ENCODE measurements around the gene LMF2. TPM values are rescaled to one million over a fixed set of nuclear protein-coding genes. Genes with fewer than 3 reads are reported as not detected.
A peak's percentile ranks its signal among the peaks of the same experiment; 100 is the strongest.

Gene LMF2, protein sequence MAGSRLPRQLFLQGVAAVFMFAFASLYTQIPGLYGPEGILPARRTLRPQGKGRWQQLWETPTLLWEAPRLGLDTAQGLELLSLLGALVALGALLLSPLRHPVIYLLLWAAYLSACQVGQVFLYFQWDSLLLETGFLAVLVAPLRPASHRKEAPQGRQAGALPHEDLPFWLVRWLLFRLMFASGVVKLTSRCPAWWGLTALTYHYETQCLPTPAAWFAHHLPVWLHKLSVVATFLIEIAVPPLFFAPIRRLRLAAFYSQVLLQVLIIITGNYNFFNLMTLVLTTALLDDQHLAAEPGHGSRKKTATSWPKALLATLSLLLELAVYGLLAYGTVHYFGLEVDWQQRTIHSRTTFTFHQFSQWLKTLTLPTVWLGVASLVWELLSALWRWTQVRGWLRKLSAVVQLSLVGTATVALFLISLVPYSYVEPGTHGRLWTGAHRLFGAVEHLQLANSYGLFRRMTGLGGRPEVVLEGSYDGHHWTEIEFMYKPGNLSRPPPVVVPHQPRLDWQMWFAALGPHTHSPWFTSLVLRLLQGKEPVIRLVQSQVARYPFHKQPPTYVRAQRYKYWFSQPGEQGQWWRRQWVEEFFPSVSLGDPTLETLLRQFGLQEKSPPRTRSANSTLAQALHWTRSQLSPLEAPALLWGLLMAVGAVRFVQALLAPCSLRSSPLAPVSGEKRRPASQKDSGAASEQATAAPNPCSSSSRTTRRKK
- 100 to 1,000 TPM; 147 to 158 TPM for total RNA-seq

GRCh38 chr22:50507421-50507990 lies at the start of gene LMF2:
Gene LMF2 (minus strand): TSS chr22:50507702. CDS start chr22:50507675, 27 bp downstream.
- H3K4me3 ChIP-seq, result peak within 1 kb of the TSS; percentile 90 to 98
- peaks cover 38% of the 10 kb centered on the region for H3K4me1 ChIP-seq
- peak; percentile 92 to 94 (median 94) for DNase-seq
- WGBS, 2 donors, result 0% methylated on average over 1 to 40 of the region's 62 CpGs
- TF ChIP-seq, protein P1, sequence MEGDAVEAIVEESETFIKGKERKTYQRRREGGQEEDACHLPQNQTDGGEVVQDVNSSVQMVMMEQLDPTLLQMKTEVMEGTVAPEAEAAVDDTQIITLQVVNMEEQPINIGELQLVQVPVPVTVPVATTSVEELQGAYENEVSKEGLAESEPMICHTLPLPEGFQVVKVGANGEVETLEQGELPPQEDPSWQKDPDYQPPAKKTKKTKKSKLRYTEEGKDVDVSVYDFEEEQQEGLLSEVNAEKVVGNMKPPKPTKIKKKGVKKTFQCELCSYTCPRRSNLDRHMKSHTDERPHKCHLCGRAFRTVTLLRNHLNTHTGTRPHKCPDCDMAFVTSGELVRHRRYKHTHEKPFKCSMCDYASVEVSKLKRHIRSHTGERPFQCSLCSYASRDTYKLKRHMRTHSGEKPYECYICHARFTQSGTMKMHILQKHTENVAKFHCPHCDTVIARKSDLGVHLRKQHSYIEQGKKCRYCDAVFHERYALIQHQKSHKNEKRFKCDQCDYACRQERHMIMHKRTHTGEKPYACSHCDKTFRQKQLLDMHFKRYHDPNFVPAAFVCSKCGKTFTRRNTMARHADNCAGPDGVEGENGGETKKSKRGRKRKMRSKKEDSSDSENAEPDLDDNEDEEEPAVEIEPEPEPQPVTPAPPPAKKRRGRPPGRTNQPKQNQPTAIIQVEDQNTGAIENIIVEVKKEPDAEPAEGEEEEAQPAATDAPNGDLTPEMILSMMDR (IDR thresholded peaks at IDR 0.05), result no peak
- peak in 2 of 3 donors; percentile 24 to 48 for TF ChIP-seq POLR2A (IDR thresholded peaks at IDR 0.05)
- ATAC-seq, result peak; percentile 76
- H3K9me3 ChIP-seq, result no peaks in the 10 kb centered on the region
- peak within 1 kb of the TSS; percentile 90 to 95 (median 92) for H3K27ac ChIP-seq
- H3K36me3 ChIP-seq (replicated peaks in 1 of 2; ENCODE audit: insufficient read depth in 1 of 2, low read depth in 2 of 2), result peaks cover 0 to 2% of the 10 kb centered on the region in 2 donors
- intact Hi-C loops (cut with DNase I), result loop anchor here (10.0 kb wide), 1 partner anchor 263 kb away; the partner anchor contains the start of gene TUBGCP6
- no peaks in the 10 kb centered on the region for H3K27me3 ChIP-seq

DNA sequence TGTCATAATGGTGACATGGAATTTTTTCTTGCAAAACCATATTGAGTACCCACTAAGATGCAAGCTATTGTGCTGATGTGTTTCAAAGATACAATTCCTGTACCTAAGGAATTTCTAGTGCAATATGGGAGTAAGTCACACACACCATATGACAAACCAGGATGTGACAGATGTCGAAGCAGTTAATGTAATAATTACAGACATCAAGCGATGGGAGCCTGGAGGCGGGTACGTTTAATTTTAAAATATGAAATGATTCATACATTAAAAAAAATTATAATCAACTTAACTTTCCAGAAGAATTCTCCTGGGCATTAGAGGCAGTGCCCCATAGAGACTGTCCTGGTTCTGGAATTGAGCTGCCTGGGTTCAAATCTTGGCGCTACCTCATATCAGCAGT lies 49.2 kb upstream of the LMF2 start:
- H3K27ac ChIP-seq, result no peak overlapping the region
- DNase-seq (no peak), ATAC-seq (no peak)
- TF ChIP-seq, protein P1 (IDR thresholded peaks at IDR 0.05), result no peak
- TF ChIP-seq POLR2A (IDR thresholded peaks at IDR 0.05), result no peak
- no peaks in the 10 kb centered on the region for H3K9me3 ChIP-seq
- WGBS, 2 donors, result 72 to 77% methylated on average over 5 of the region's 5 CpGs
- no peaks in the 10 kb centered on the region for H3K4me1 ChIP-seq
- H3K27me3 ChIP-seq, result no peaks in the 10 kb centered on the region
- intact Hi-C loops (cut with DNase I), result no loop called here
- no peaks in the 10 kb centered on the region for H3K36me3 ChIP-seq (replicated peaks in 1 of 2; ENCODE audit: insufficient read depth in 1 of 2, low read depth in 2 of 2)
- H3K4me3 ChIP-seq, result no peak overlapping the region

DNA sequence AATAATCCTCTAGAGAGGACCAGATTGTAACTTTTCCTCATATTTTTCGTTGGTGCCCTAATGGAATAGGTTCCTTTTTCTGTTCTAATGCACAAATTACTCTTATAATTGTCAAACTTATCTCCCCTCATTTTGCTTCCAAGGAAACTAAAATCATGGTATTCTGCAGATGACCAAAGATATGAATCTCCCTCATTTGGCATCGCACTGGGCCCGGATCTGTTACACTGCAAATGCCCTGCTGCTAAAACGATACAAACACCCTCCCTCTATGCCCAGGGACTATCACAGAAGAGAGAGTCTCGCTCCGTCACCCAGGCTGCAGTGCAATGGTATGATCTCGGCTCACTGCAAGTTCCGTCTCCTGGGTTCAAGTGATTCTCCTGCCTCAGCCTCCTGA lies 45.8 kb upstream of the LMF2 start:
- no peak for TF ChIP-seq POLR2A (IDR thresholded peaks at IDR 0.05)
- TF ChIP-seq, protein P1 (IDR thresholded peaks at IDR 0.05), result no peak
- peaks cover 0 to 9% of the 10 kb centered on the region in 2 donors for H3K27me3 ChIP-seq
- H3K27ac ChIP-seq, result no peak overlapping the region
- no peak overlapping the region for H3K4me3 ChIP-seq
- H3K4me1 ChIP-seq, result peaks cover 9% of the 10 kb centered on the region
- intact Hi-C loops (cut with DNase I), result no loop called here
- WGBS, 2 donors, result 61 to 68% methylated on average over 8 of the region's 8 CpGs
- H3K36me3 ChIP-seq (replicated peaks in 1 of 2; ENCODE audit: insufficient read depth in 1 of 2, low read depth in 2 of 2), result no peaks in the 10 kb centered on the region
- DNase-seq (no peak), ATAC-seq (no peak)
- H3K9me3 ChIP-seq, result no peaks in the 10 kb centered on the region

- WGBS, 2 donors, result 92 to 95% methylated on average over 8 to 11 of the region's 11 CpGs
- DNase-seq (no peak), ATAC-seq (no peak)
- no peaks in the 10 kb centered on the region for H3K36me3 ChIP-seq (replicated peaks in 1 of 2; ENCODE audit: insufficient read depth in 1 of 2, low read depth in 2 of 2)
- TF ChIP-seq, protein P1 (IDR thresholded peaks at IDR 0.05), result no peak
- no peak for TF ChIP-seq POLR2A (IDR thresholded peaks at IDR 0.05)
- peaks cover 0 to 23% of the 10 kb centered on the region in 2 donors for H3K27me3 ChIP-seq
- H3K4me3 ChIP-seq, result no peak overlapping the region
- H3K4me1 ChIP-seq, result peaks cover 11% of the 10 kb centered on the region
- H3K9me3 ChIP-seq, result no peaks in the 10 kb centered on the region
- H3K27ac ChIP-seq, result no peak overlapping the region
- intact Hi-C loops (cut with DNase I), result no loop called here
Observed at GRCh38 chr22:50551160-50551752, 43.8 kb upstream of the LMF2 start.

Data from body of pancreas (tissue), 4 donors.